ENCODE data around the gene ARHGEF10L.

Gene ARHGEF10L

GRCh38 chr1:17642169-17642568, 102.7 kb downstream of the ARHGEF10L start:
- no peak overlapping the region for H3K9ac ChIP-seq (ENCODE audit: low read length)
- 95% methylated on average over 5 of the region's 5 CpGs for WGBS

GRCh38 chr1:17642943-17643342, 103.4 kb downstream of the ARHGEF10L start:
- H2BK5ac ChIP-seq (ENCODE audit: low read depth, low read length, poor library complexity, severe bottlenecking) = no peak overlapping the region
- H4K8ac ChIP-seq (ENCODE audit: low read length) = no peak overlapping the region
- no peak overlapping the region for H3K9ac ChIP-seq (ENCODE audit: low read length)
- no peak overlapping the region for H3K4ac ChIP-seq (ENCODE audit: low read depth in 1 of 2, low read length in 2 of 2)
- no peak overlapping the region for H2BK120ac ChIP-seq (ENCODE audit: low read depth, low read length)
- DNase-seq = no peak
- no peak overlapping the region for H2BK12ac ChIP-seq (ENCODE audit: low read length in 2 of 2)
- H3K14ac ChIP-seq (ENCODE audit: low read length in 2 of 2) = no peak overlapping the region
- 95% methylated on average over 3 of the region's 3 CpGs for WGBS
- no peaks in the 10 kb centered on the region for H3K4me1 ChIP-seq (ENCODE audit: control insufficient read depth, insufficient read depth, low read depth, low read length)
- H3K18ac ChIP-seq (ENCODE audit: low read depth in 1 of 2, low read length in 2 of 2) = no peak overlapping the region
- peaks cover 74 to 82% of the 10 kb centered on the region in 2 experiments for H3K36me3 ChIP-seq (ENCODE audit: control insufficient read depth in 1 of 2, insufficient read depth in 2 of 2, low read depth in 1 of 2, low read length in 2 of 2)
- no peak overlapping the region for H3K4me3 ChIP-seq (ENCODE audit: insufficient read depth in 1 of 2, low read depth in 1 of 2, low read length in 2 of 2)
- no peak overlapping the region for H2BK15ac ChIP-seq (ENCODE audit: low read depth, poor library complexity, severe bottlenecking)
- no peak overlapping the region for H2AK5ac ChIP-seq (ENCODE audit: low read length, severe bottlenecking)
- no peaks in the 10 kb centered on the region for H3K79me1 ChIP-seq (replicated peaks; ENCODE audit: low read length, poor library complexity, severe bottlenecking)
- no peak overlapping the region for H3K27ac ChIP-seq (ENCODE audit: low read length, poor library complexity, severe bottlenecking)
- no peaks in the 10 kb centered on the region for H3K9me3 ChIP-seq (ENCODE audit: control insufficient read depth, low read length)
- no peak overlapping the region for H2AFZ ChIP-seq (ENCODE audit: low read depth, low read length)
- H3K4me2 ChIP-seq (ENCODE audit: low read length, poor library complexity, severe bottlenecking) = no peak overlapping the region
- H4K91ac ChIP-seq (ENCODE audit: low read length) = no peak overlapping the region
- no peak overlapping the region for H3K23ac ChIP-seq (ENCODE audit: low read length in 2 of 2)
- no peaks in the 10 kb centered on the region for H3K27me3 ChIP-seq (ENCODE audit: control insufficient read depth in 1 of 2, insufficient read depth in 1 of 2, low read length in 2 of 2)

More at GRCh38 chr1:17642169-17642568, 102.7 kb downstream of the ARHGEF10L start:
- H3K4me2 ChIP-seq (ENCODE audit: low read length, poor library complexity, severe bottlenecking) = no peak overlapping the region
- H4K91ac ChIP-seq (ENCODE audit: low read length) = no peak overlapping the region
- no peak overlapping the region for H2AK5ac ChIP-seq (ENCODE audit: low read length, severe bottlenecking)
- no peaks in the 10 kb centered on the region for H3K27me3 ChIP-seq (ENCODE audit: control insufficient read depth in 1 of 2, insufficient read depth in 1 of 2, low read length in 2 of 2)
- H3K9me3 ChIP-seq (ENCODE audit: control insufficient read depth, low read length) = no peaks in the 10 kb centered on the region
- DNase-seq = no peak
- no peak overlapping the region for H3K4ac ChIP-seq (ENCODE audit: low read depth in 1 of 2, low read length in 2 of 2)
- no peak overlapping the region for H3K18ac ChIP-seq (ENCODE audit: low read depth in 1 of 2, low read length in 2 of 2)
- peaks cover 79% of the 10 kb centered on the region in 2 experiments for H3K36me3 ChIP-seq (ENCODE audit: control insufficient read depth in 1 of 2, insufficient read depth in 2 of 2, low read depth in 1 of 2, low read length in 2 of 2)
- H2BK15ac ChIP-seq (ENCODE audit: low read depth, poor library complexity, severe bottlenecking) = no peak overlapping the region
- H3K4me1 ChIP-seq (ENCODE audit: control insufficient read depth, insufficient read depth, low read depth, low read length) = peaks cover 2% of the 10 kb centered on the region
- no peak overlapping the region for H2AFZ ChIP-seq (ENCODE audit: low read depth, low read length)
- H3K14ac ChIP-seq (ENCODE audit: low read length in 2 of 2) = no peak overlapping the region
- no peak overlapping the region for H2BK5ac ChIP-seq (ENCODE audit: low read depth, low read length, poor library complexity, severe bottlenecking)
- no peak overlapping the region for H3K4me3 ChIP-seq (ENCODE audit: insufficient read depth in 1 of 2, low read depth in 1 of 2, low read length in 2 of 2)
- H3K27ac ChIP-seq (ENCODE audit: low read length, poor library complexity, severe bottlenecking) = no peak overlapping the region
- no peak overlapping the region for H2BK120ac ChIP-seq (ENCODE audit: low read depth, low read length)
- no peak overlapping the region for H2BK12ac ChIP-seq (ENCODE audit: low read length in 2 of 2)
- no peak overlapping the region for H4K8ac ChIP-seq (ENCODE audit: low read length)
- no peaks in the 10 kb centered on the region for H3K79me1 ChIP-seq (replicated peaks; ENCODE audit: low read length, poor library complexity, severe bottlenecking)
- H3K23ac ChIP-seq (ENCODE audit: low read length in 2 of 2) = no peak overlapping the region

- no peak for DNase-seq
- no peak overlapping the region for H3K14ac ChIP-seq (ENCODE audit: low read length in 2 of 2)
- no peak overlapping the region for H4K8ac ChIP-seq (ENCODE audit: low read length)
- no peak overlapping the region for H2AFZ ChIP-seq (ENCODE audit: low read depth, low read length)
- H2BK5ac ChIP-seq (ENCODE audit: low read depth, low read length, poor library complexity, severe bottlenecking) = no peak overlapping the region
- no peak overlapping the region for H3K4me2 ChIP-seq (ENCODE audit: low read length, poor library complexity, severe bottlenecking)
- peaks cover 8% of the 10 kb centered on the region for H3K4me1 ChIP-seq (ENCODE audit: control insufficient read depth, insufficient read depth, low read depth, low read length)
- no peak overlapping the region for H3K27ac ChIP-seq (ENCODE audit: low read length, poor library complexity, severe bottlenecking)
- H3K4ac ChIP-seq (ENCODE audit: low read depth in 1 of 2, low read length in 2 of 2) = no peak overlapping the region
- no peak overlapping the region for H2BK120ac ChIP-seq (ENCODE audit: low read depth, low read length)
- no peak overlapping the region for H2BK15ac ChIP-seq (ENCODE audit: low read depth, poor library complexity, severe bottlenecking)
- H3K27me3 ChIP-seq (ENCODE audit: control insufficient read depth in 1 of 2, insufficient read depth in 1 of 2, low read length in 2 of 2) = no peaks in the 10 kb centered on the region
- peaks cover 62 to 82% of the 10 kb centered on the region in 2 experiments for H3K36me3 ChIP-seq (ENCODE audit: control insufficient read depth in 1 of 2, insufficient read depth in 2 of 2, low read depth in 1 of 2, low read length in 2 of 2)
- H3K18ac ChIP-seq (ENCODE audit: low read depth in 1 of 2, low read length in 2 of 2) = no peak overlapping the region
- H3K9me3 ChIP-seq (ENCODE audit: control insufficient read depth, low read length) = no peaks in the 10 kb centered on the region
- H2BK12ac ChIP-seq (ENCODE audit: low read length in 2 of 2) = no peak overlapping the region
- H4K91ac ChIP-seq (ENCODE audit: low read length) = no peak overlapping the region
- H3K4me3 ChIP-seq (ENCODE audit: insufficient read depth in 1 of 2, low read depth in 1 of 2, low read length in 2 of 2) = no peak overlapping the region
- H3K79me1 ChIP-seq (replicated peaks; ENCODE audit: low read length, poor library complexity, severe bottlenecking) = no peaks in the 10 kb centered on the region
- H2AK5ac ChIP-seq (ENCODE audit: low read length, severe bottlenecking) = no peak overlapping the region
- no peak overlapping the region for H3K23ac ChIP-seq (ENCODE audit: low read length in 2 of 2)
- H3K9ac ChIP-seq (ENCODE audit: low read length) = no peak overlapping the region
- 96% methylated on average over 14 of the region's 14 CpGs for WGBS
Observed at GRCh38 chr1:17643861-17644703, 104.6 kb downstream of the ARHGEF10L start.

GRCh38 chr1:17645068-17645911, 105.8 kb downstream of the ARHGEF10L start:
- H2BK15ac ChIP-seq (ENCODE audit: low read depth, poor library complexity, severe bottlenecking) = no peak overlapping the region
- DNase-seq = no peak
- no peaks in the 10 kb centered on the region for H3K9me3 ChIP-seq (ENCODE audit: control insufficient read depth, low read length)
- H3K27ac ChIP-seq (ENCODE audit: low read length, poor library complexity, severe bottlenecking) = no peak overlapping the region
- no peak overlapping the region for H3K4me3 ChIP-seq (ENCODE audit: insufficient read depth in 1 of 2, low read depth in 1 of 2, low read length in 2 of 2)
- H3K9ac ChIP-seq (ENCODE audit: low read length) = no peak overlapping the region
- no peak overlapping the region for H3K4me2 ChIP-seq (ENCODE audit: low read length, poor library complexity, severe bottlenecking)
- H3K18ac ChIP-seq (ENCODE audit: low read depth in 1 of 2, low read length in 2 of 2) = no peak overlapping the region
- no peak overlapping the region for H2BK12ac ChIP-seq (ENCODE audit: low read length in 2 of 2)
- H2BK120ac ChIP-seq (ENCODE audit: low read depth, low read length) = no peak overlapping the region
- 97% methylated on average over 28 of the region's 28 CpGs for WGBS
- H3K14ac ChIP-seq (ENCODE audit: low read length in 2 of 2) = no peak overlapping the region
- H3K4ac ChIP-seq (ENCODE audit: low read depth in 1 of 2, low read length in 2 of 2) = no peak overlapping the region
- H3K4me1 ChIP-seq (ENCODE audit: control insufficient read depth, insufficient read depth, low read depth, low read length) = peaks cover 11% of the 10 kb centered on the region
- H3K27me3 ChIP-seq (ENCODE audit: control insufficient read depth in 1 of 2, insufficient read depth in 1 of 2, low read length in 2 of 2) = no peaks in the 10 kb centered on the region
- no peak overlapping the region for H2BK5ac ChIP-seq (ENCODE audit: low read depth, low read length, poor library complexity, severe bottlenecking)
- no peak overlapping the region for H2AFZ ChIP-seq (ENCODE audit: low read depth, low read length)
- no peak overlapping the region for H4K8ac ChIP-seq (ENCODE audit: low read length)
- no peaks in the 10 kb centered on the region for H3K79me1 ChIP-seq (replicated peaks; ENCODE audit: low read length, poor library complexity, severe bottlenecking)
- no peak overlapping the region for H4K91ac ChIP-seq (ENCODE audit: low read length)
- no peak overlapping the region for H2AK5ac ChIP-seq (ENCODE audit: low read length, severe bottlenecking)
- peaks cover 53 to 78% of the 10 kb centered on the region in 2 experiments for H3K36me3 ChIP-seq (ENCODE audit: control insufficient read depth in 1 of 2, insufficient read depth in 2 of 2, low read depth in 1 of 2, low read length in 2 of 2)
- H3K23ac ChIP-seq (ENCODE audit: low read length in 2 of 2) = no peak overlapping the region
